PFSK-1 (cell line): ENCODE results near the gene TUBB3.

Experiments used
- FOXP2 ChIP-seq: optimal IDR thresholded peaks from 2 replicates; pipeline ENCODE3; 2011; ENCODE audit warnings: borderline replicate concordance, control low read depth, inconsistent platforms; ENCODE audit not compliant: insufficient read depth; ENCODE audit errors: extremely low read length, extremely low read depth
- POLR2AphosphoS5 ChIP-seq: IDR thresholded peaks from 2 replicates; pipeline ENCODE4 v1.6.1; 2012; ENCODE audit warnings: low read depth, mild to moderate bottlenecking, control low read depth, low read length, moderate library complexity
- REST ChIP-seq, 2 experiments: IDR thresholded peaks; 2 replicates each; pipeline versions ENCODE4 v1.6.1 to v1.8.0; 2011 to 2012; ENCODE audit warnings: low read depth in 2 of 2, low read length in 2 of 2, control low read depth in 1 of 2, inconsistent platforms in 1 of 2, mild to moderate bottlenecking in 1 of 2, moderate library complexity in 1 of 2; ENCODE audit not compliant: insufficient read depth in 1 of 2
- SIN3A ChIP-seq: IDR thresholded peaks from 2 replicates; pipeline ENCODE4 v1.6.1; 2012; ENCODE audit warnings: mild to moderate bottlenecking, low read length, moderate library complexity, borderline replicate concordance; ENCODE audit not compliant: insufficient read depth
- TAF1 ChIP-seq: IDR thresholded peaks from 2 replicates; pipeline ENCODE4 v1.6.1; 2012; ENCODE audit warnings: low read length, control low read depth, borderline replicate concordance; ENCODE audit not compliant: insufficient read depth

- TF ChIP-seq TAF1 (no peak), POLR2AphosphoS5 (no peak), SIN3A (no peak), REST (IDR thresholded peaks at IDR 0.05; ENCODE audit: insufficient read depth in 1 of 2, low read depth in 2 of 2, low read length in 2 of 2) (no peak), FOXP2 (no peak)
Measured at GRCh38 chr16:89966756-89967155, 43.6 kb downstream of the TUBB3 start.
